Measurements from ENCODE around the gene TMEM198.

DNA sequence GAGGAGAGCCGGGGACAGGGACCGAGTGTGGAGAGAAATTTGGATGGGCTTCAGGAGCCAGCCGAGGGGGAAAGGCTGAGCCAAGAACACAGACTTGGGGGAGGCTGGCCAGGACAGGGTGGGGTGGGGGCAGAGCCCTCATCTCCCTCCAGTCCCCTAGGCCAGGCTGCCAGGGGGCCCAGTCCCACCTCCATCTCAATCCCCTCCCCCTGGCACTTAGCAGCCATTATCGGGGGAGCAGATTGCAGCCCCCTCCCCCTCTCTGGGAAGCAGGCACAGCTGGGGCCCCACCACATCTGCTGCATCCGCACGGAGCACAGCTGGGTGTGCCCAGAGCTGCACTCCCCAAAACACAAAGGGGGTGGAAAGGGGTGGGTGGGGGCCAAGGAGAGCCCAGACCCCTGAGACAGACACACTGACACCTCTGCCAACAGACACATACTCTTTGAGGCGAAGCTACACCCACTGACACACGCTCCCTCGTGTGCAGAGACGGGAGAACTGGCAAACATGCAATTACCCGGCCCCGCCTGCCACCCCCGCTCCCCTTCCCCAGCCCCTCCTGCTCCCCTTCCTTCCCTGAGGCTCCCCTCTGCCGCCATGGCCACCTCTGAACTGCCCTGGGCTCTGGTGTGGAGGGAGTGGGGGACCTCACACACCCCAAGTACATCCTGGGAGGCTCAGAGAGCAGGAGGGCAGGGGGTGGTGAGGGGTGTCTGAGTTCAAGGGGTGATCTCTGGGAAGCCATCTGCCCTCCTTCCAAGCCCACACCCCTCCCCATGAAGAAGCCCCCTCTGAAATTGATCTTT is 34.7 kb upstream of the TMEM198 start:
- TF ChIP-seq, protein P1, sequence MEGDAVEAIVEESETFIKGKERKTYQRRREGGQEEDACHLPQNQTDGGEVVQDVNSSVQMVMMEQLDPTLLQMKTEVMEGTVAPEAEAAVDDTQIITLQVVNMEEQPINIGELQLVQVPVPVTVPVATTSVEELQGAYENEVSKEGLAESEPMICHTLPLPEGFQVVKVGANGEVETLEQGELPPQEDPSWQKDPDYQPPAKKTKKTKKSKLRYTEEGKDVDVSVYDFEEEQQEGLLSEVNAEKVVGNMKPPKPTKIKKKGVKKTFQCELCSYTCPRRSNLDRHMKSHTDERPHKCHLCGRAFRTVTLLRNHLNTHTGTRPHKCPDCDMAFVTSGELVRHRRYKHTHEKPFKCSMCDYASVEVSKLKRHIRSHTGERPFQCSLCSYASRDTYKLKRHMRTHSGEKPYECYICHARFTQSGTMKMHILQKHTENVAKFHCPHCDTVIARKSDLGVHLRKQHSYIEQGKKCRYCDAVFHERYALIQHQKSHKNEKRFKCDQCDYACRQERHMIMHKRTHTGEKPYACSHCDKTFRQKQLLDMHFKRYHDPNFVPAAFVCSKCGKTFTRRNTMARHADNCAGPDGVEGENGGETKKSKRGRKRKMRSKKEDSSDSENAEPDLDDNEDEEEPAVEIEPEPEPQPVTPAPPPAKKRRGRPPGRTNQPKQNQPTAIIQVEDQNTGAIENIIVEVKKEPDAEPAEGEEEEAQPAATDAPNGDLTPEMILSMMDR (IDR thresholded peaks at IDR 0.05; ENCODE audit: poor library complexity, severe bottlenecking) = no peak
- no peak for TF ChIP-seq POLR2AphosphoS5 (IDR thresholded peaks at IDR 0.05)
- no peak for TF ChIP-seq EP300 (conservative IDR thresholded peaks at IDR 0.05; ENCODE audit: poor library complexity, severe bottlenecking)
- no peak for TF ChIP-seq EZH2 (IDR thresholded peaks at IDR 0.05; ENCODE audit: borderline replicate concordance, insufficient read depth, low read length, poor library complexity, severe bottlenecking)
- no peak for TF ChIP-seq MXI1 (conservative IDR thresholded peaks at IDR 0.05; ENCODE audit: poor library complexity, severe bottlenecking)
